GM18870 (cell line): ENCODE measurements around the gene TACR2.
"Not testable (repeated sequence)": the region's sequence is repeated elsewhere in the genome, so short reads cannot be mapped to it uniquely, and the experiment has no call there.

Experiments
- ATAC-seq: cut with Tn5 transposase; IDR thresholded peaks from one replicate; pipeline ENCODE4 v1.9.1; 2021; ENCODE audit warnings: moderate library complexity; ENCODE audit not compliant: unreplicated experiment

The TACR2 gene

GRCh38 chr10:69451209-69451783 lies 34.6 kb upstream of the TACR2 start, which contains the start of gene TSPAN15:
TSS of gene TSPAN15 (plus strand) at chr10:69451465. CDS start at chr10:69451595, 130 bp downstream.
- ATAC-seq = no peak

GRCh38 chr10:69450395-69450794 lies 33.7 kb upstream of the TACR2 start:
- ATAC-seq = not testable (repeated sequence)

- no peak for ATAC-seq
These were observed 33.1 kb upstream of the TACR2 start for GRCh38 chr10:69449841-69450240.

- ATAC-seq = no peak
These were observed 30.0 kb upstream of the TACR2 start for GRCh38 chr10:69446650-69447151.

- ATAC-seq = no peak
These were observed 29.5 kb upstream of the TACR2 start for GRCh38 chr10:69446229-69446628.

- ATAC-seq = no peak
These were observed 28.3 kb upstream of the TACR2 start for GRCh38 chr10:69445041-69445440.

GRCh38 chr10:69443354-69443753 lies 26.6 kb upstream of the TACR2 start:
- ATAC-seq = no peak

- no peak for ATAC-seq
These were observed 23.2 kb upstream of the TACR2 start for GRCh38 chr10:69439813-69440506.

- ATAC-seq = no peak
These were observed 22.6 kb upstream of the TACR2 start for GRCh38 chr10:69439350-69439739.

GRCh38 chr10:69438536-69439349 lies 22.0 kb upstream of the TACR2 start:
- no peak for ATAC-seq

- ATAC-seq = no peak
These were observed 20.9 kb upstream of the TACR2 start for GRCh38 chr10:69437321-69438259.

- no peak for ATAC-seq
These were observed 19.3 kb upstream of the TACR2 start for GRCh38 chr10:69435966-69436520.

- ATAC-seq = no peak
These were observed 18.2 kb upstream of the TACR2 start for GRCh38 chr10:69434926-69435325.

GRCh38 chr10:69434169-69434568 lies 17.5 kb upstream of the TACR2 start:
- ATAC-seq = no peak

- ATAC-seq = no peak
These were observed 11.4 kb upstream of the TACR2 start for GRCh38 chr10:69428165-69428564.

- no peak for ATAC-seq
These were observed 9.6 kb upstream of the TACR2 start for GRCh38 chr10:69426376-69426727.

GRCh38 chr10:69425511-69426298 lies 9.0 kb upstream of the TACR2 start:
- no peak for ATAC-seq

GRCh38 chr10:69425041-69425440 lies 8.3 kb upstream of the TACR2 start:
- no peak for ATAC-seq

GRCh38 chr10:69422676-69423075 lies 6.0 kb upstream of the TACR2 start:
- no peak for ATAC-seq
